Esophagus muscularis mucosa (tissue), 4 donors: ENCODE measurements around the gene CFAP54. TPM values are rescaled to one million over a fixed set of nuclear protein-coding genes. Genes with fewer than 3 reads are reported as not detected.
"Not testable (repeated sequence)": the region's sequence is repeated elsewhere in the genome, so short reads cannot be mapped to it uniquely, and the experiment has no call there.

Experiments
- DNase-seq: peaks from one replicate; pipeline ENCODE4 v3.0.0-alpha.2; 2017; ENCODE audit errors: extremely low spot score
- H3K27ac ChIP-seq, 4 donors: fragments of 200-600 bp; sonication (generic); replicated peaks in 1 of 4; 1 replicate in 3 of 4; 2 replicates in 1 of 4; pipeline ENCODE4 v1.5.1; 2016 to 2019; ENCODE audit warnings: mild to moderate bottlenecking in 1 of 4
- H3K27me3 ChIP-seq, 4 donors: fragments of 200-600 bp; sonication (generic); one replicate each; pipeline versions ENCODE4 v1.5.1 to v1.6.0; 2016 to 2019
- H3K36me3 ChIP-seq, 4 donors: fragments of 200-600 bp; sonication (generic); one replicate each; pipeline ENCODE4 v1.5.1; 2016 to 2019
- H3K4me1 ChIP-seq, 4 donors: fragments of 200-600 bp; sonication (generic); one replicate each; pipeline ENCODE4 v1.5.1; 2016 to 2019
- H3K4me3 ChIP-seq, 4 donors: fragments of 200-600 bp; sonication (generic); 1 replicate in 2 of 4; 2 replicates in 2 of 4; pipeline ENCODE4 v1.5.1; 2016 to 2019; ENCODE audit warnings: mild to moderate bottlenecking in 4 of 4, moderate library complexity in 1 of 4
- H3K9me3 ChIP-seq, 4 donors: fragments of 200-600 bp; sonication (generic); 1 replicate in 3 of 4; 2 replicates in 1 of 4; pipeline ENCODE4 v1.5.1; 2016 to 2019
- EP300 ChIP-seq: sonication (generic); formaldehyde crosslinking; IDR thresholded peaks from one replicate; pipeline ENCODE4 v1.6.1; 2017; ENCODE audit warnings: antibody characterized with exemption
- POLR2A ChIP-seq: fragments of 450-650 bp; IDR thresholded peaks from one replicate; pipeline ENCODE4 v1.6.1; 2017; ENCODE audit warnings: antibody characterized with exemption, moderate library complexity, mild to moderate bottlenecking, low read depth
- POLR2AphosphoS5 ChIP-seq, 2 donors: sonication (generic); formaldehyde crosslinking; IDR thresholded peaks; one replicate each; pipeline ENCODE4 v1.6.1; 2017; ENCODE audit warnings: antibody characterized with exemption in 2 of 2
- WGBS: methylation state at CpG from one replicate; pipeline ENCODE4 v1.1.5; 2018; 5-methylcytosine and 5-hydroxymethylcytosine counted together
- intact Hi-C: fragments of 100-400 bp; cut with DNase I; formaldehyde crosslinking; loops from one replicate; pipeline ENCODE4 v1.15.1; 2023
- total RNA-seq, 4 donors: library from RNA; depleted of rRNA; stranded (reverse); fragments of >200 nt; gene quantifications; one replicate each; pipeline versions ENCODE4 v1.1.0 to v1.2.1, GENCODE V29; 2016
- TF ChIP-seq, protein P1 (sequence below), 3 experiments: fragments of 200-600 bp in 2 of 3; fragments of 450-650 bp in 1 of 3; sonication (generic) in 2 of 3; IDR thresholded peaks; one replicate each; pipeline ENCODE4 v1.5.1; 2017 to 2019; ENCODE audit warnings: antibody characterized with exemption in 3 of 3, mild to moderate bottlenecking in 2 of 3, moderate library complexity in 1 of 3

Gene CFAP54
- total RNA-seq, 4 donors from 2014 or later = 3.0 to 5.8 (median 4.3) TPM

DNA sequence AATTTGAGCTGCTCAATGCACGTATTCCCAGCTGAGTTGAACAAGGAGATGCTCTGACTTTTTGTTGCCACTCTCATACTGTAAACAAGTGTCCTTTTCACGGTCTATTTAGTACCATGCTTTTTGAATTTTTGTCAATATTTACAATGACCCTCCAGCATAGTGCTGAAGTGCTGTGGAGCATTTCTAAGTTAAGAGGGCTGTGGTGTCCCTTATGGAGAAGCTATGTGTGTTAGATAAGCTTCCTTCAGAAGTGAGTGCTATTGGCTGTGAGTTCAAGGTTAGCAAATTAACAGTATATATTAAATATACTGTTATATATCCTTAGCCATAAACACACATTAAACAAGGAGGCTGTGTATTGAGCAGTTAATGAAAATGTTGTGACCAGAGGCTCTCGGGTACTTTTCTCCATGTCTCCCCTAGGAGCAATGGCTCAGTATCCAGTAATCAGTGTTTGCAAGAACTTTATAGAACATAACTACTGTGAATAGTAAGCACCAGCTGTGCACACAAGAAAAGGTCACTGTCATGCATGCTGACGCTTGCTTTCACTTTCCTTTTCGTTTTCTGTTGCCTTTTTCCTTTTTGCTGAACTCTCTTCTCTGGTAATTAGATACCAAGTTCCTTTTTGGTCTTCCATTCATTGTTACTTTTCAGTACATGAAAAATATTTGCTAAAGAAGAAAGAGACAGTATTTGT, 230.4 kb downstream of the CFAP54 start:
- TF ChIP-seq, protein P1, sequence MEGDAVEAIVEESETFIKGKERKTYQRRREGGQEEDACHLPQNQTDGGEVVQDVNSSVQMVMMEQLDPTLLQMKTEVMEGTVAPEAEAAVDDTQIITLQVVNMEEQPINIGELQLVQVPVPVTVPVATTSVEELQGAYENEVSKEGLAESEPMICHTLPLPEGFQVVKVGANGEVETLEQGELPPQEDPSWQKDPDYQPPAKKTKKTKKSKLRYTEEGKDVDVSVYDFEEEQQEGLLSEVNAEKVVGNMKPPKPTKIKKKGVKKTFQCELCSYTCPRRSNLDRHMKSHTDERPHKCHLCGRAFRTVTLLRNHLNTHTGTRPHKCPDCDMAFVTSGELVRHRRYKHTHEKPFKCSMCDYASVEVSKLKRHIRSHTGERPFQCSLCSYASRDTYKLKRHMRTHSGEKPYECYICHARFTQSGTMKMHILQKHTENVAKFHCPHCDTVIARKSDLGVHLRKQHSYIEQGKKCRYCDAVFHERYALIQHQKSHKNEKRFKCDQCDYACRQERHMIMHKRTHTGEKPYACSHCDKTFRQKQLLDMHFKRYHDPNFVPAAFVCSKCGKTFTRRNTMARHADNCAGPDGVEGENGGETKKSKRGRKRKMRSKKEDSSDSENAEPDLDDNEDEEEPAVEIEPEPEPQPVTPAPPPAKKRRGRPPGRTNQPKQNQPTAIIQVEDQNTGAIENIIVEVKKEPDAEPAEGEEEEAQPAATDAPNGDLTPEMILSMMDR (IDR thresholded peaks at IDR 0.05) = no peak
- TF ChIP-seq POLR2AphosphoS5 (IDR thresholded peaks at IDR 0.05) (no peak), EP300 (no peak), POLR2A (no peak)
- no peak for DNase-seq
- H3K4me3 ChIP-seq = peak overlapping the region; percentile 37 to 52 (median 40)
- WGBS = 53% methylated on average over 5 of the region's 5 CpGs
- H3K36me3 ChIP-seq = no peaks in the 10 kb centered on the region
- no peaks in the 10 kb centered on the region for H3K27me3 ChIP-seq
- intact Hi-C loops = no loop called here
- peaks cover 0 to 8% (median 3%) of the 10 kb centered on the region in 4 donors for H3K4me1 ChIP-seq
- H3K27ac ChIP-seq = peak overlapping the region in 1 of 4 donors; percentile 24
- no peaks in the 10 kb centered on the region for H3K9me3 ChIP-seq

DNA sequence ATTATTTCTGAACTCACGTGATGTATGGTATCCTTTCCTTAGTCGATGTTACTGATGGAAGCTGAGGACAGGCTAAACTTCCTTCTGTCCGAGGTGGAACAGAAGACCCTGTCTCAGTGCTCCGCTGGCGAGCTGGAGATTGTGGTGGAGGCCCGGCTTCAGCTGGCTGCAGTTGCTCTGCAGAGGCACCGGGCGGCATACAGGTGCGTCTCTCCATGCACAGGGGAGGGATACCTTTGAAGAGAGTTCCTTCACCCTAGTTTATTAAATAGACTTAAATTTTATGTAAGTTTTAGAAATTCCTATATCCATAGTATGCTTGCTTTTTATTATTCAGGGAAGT, 231.0 kb downstream of the CFAP54 start:
- Histone ChIP-seq H3K27me3 (no peaks in the 10 kb centered on the region), H3K9me3 (no peaks in the 10 kb centered on the region), H3K4me1 (peaks cover 0 to 8% (median 3%) of the 10 kb centered on the region in 4 donors), H3K27ac (peak overlapping the region in 1 of 4 donors; percentile 24), H3K36me3 (no peaks in the 10 kb centered on the region), H3K4me3 (peak overlapping the region; percentile 37 to 52 (median 40))
- no peak for DNase-seq
- TF ChIP-seq, protein P1 (IDR thresholded peaks at IDR 0.05) = no peak
- TF ChIP-seq EP300 (no peak), POLR2AphosphoS5 (IDR thresholded peaks at IDR 0.05) (no peak), POLR2A (no peak)
- intact Hi-C loops = no loop called here
- WGBS = 71% methylated on average over 9 of the region's 9 CpGs

DNA sequence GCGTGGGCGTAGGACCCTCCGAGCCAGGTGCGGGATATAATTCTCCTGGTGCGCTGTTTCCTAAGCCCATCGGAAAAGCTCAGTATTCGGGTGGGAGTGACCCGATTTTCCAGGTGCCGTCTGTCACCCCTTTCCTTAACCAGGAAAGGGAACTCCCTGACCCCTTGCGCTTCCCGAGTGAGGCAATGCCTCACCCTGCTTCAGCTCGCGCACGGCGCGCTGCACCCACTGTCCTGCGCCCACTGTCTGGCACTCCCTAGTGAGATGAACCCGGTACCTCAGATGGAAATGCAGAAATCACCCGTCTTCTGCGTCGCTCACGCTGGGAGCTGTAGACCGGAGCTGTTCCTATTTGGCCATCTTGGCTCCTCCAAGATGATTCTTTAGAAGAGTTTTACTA, 240.1 kb downstream of the CFAP54 start:
- DNase-seq, H3K4me1 ChIP-seq, intact Hi-C loops, H3K27me3 ChIP-seq, H3K36me3 ChIP-seq, H3K4me3 ChIP-seq, H3K27ac ChIP-seq, H3K9me3 ChIP-seq: not testable (repeated sequence)
- WGBS = 81% methylated on average over 23 of the region's 23 CpGs

DNA sequence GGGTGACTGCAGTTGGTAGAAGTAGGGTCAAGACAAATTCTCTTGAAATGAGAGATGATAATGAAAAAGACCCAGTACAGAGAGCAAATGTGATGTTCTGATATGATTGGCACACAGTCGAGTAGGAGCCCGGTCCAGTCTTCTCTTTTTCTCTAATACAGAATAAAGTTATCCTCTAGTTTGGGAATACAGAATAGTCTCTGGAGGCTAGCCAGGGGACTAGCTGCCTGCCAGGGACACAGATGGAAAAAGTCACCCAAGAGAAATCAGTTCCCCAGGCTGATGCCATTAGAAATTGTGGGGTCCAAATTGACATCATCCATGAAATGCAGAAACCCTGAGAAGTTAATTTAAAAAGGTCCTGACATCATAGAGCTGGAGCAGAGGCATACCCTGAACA, 240.5 kb downstream of the CFAP54 start:
- H3K4me1 ChIP-seq = no peaks in the 10 kb centered on the region
- TF ChIP-seq POLR2AphosphoS5 (IDR thresholded peaks at IDR 0.05) = no peak
- no peak for TF ChIP-seq EP300
- TF ChIP-seq, protein P1 (IDR thresholded peaks at IDR 0.05) = no peak
- TF ChIP-seq POLR2A = no peak
- 43% methylated on average over 2 of the region's 2 CpGs for WGBS
- intact Hi-C loops = no loop called here
- no peaks in the 10 kb centered on the region for H3K9me3 ChIP-seq
- DNase-seq = no peak
- no peaks in the 10 kb centered on the region for H3K36me3 ChIP-seq
- H3K4me3 ChIP-seq = no peak overlapping the region
- no peak overlapping the region for H3K27ac ChIP-seq
- no peaks in the 10 kb centered on the region for H3K27me3 ChIP-seq

DNA sequence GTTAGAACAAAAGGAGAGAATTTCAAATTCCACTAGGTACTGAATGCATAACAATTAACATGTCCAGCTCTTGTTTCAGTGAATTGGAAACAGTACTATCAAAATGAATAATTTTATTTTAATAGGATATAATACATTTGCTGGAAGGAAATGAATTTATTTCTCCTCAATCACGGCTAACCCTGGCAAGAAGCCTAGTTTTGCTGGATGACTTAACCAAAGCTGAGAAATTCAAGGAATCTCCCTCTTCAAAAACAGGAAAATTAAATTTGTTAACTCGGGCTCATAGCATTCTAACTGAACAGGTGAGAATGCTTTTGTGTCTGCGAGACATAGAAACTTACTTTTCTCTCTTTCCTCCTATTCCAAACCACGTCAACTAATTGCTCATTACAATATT, 254.2 kb downstream of the CFAP54 start:
- H3K4me1 ChIP-seq = peaks cover 0 to 12% (median 8%) of the 10 kb centered on the region in 4 donors
- H3K27ac ChIP-seq = no peak overlapping the region
- intact Hi-C loops = no loop called here
- DNase-seq = no peak
- no peak overlapping the region for H3K4me3 ChIP-seq
- no peaks in the 10 kb centered on the region for H3K27me3 ChIP-seq
- TF ChIP-seq, protein P1 (IDR thresholded peaks at IDR 0.05) = no peak
- TF ChIP-seq EP300 (no peak), POLR2AphosphoS5 (IDR thresholded peaks at IDR 0.05) (no peak), POLR2A (no peak)
- H3K9me3 ChIP-seq = no peaks in the 10 kb centered on the region
- 26% methylated on average over 4 of the region's 4 CpGs for WGBS
- H3K36me3 ChIP-seq = no peaks in the 10 kb centered on the region
